GM04503 (cell line): Measurements from ENCODE around the gene FCHSD2.
A peak's percentile ranks its signal among the peaks of the same experiment; 100 is the strongest.

Experiments
- DNase-seq: peaks from one replicate; pipeline ENCODE4 v3.0.0-alpha.2; 2012; ENCODE audit warnings: low read depth

The FCHSD2 gene

DNA sequence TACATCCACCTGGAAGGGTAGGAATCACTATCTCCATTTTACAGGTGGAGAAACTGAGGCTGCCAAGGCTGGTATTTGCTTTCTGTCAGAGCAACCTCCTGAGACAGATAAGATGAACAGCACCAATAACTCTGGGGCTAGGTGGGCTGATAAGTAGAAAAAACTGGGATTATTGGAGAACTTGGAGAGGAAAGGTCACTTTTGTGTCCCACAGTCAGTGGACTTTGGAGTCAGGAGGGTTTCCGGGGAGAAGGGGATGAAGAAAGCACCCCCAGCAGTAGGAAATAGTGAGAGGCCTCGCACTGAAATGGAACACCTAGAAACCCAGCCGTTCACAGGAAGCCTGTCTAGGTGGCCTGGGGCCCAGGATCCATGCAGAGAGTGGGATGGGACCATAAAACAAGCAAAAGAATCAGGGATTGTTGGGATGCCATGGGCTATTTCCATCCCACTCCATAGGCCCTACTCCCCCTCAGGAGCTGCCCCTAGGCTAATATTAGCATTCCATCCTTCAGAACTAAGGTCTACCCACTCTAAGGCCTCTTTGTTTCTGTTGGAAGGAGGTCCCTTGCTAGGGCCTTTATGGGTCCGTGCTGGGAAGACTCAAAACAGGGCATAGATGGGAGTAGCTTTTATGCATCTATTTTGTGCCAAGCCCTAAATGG, 31.0 kb upstream of the FCHSD2 start:
- DNase-seq, result no peak

- no peak for DNase-seq
These were observed 29.5 kb upstream of the FCHSD2 start for GRCh38 chr11:73171436-73172161.

DNA sequence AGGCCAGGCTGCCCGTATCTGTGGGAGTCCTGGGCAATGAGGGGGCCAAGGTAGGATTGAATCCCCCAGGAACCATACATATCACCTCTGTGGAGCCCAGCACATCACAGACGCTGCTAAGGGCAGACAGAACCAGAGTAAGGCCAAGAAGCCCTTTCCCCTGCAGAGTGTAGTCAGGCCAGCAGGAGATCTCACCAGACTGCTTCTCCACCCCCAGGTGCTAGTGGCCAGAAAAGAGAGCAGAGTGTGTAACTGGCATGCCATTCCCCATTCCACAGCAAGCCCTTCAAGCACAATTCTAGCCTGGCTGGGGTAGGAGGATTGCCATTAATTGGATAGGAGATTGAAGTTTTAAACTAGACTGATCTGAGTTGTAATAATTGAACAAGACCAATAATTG, 28.0 kb upstream of the FCHSD2 start:
- no peak for DNase-seq

- DNase-seq, result no peak
These were observed 26.9 kb upstream of the FCHSD2 start for GRCh38 chr11:73168925-73169579.

DNA sequence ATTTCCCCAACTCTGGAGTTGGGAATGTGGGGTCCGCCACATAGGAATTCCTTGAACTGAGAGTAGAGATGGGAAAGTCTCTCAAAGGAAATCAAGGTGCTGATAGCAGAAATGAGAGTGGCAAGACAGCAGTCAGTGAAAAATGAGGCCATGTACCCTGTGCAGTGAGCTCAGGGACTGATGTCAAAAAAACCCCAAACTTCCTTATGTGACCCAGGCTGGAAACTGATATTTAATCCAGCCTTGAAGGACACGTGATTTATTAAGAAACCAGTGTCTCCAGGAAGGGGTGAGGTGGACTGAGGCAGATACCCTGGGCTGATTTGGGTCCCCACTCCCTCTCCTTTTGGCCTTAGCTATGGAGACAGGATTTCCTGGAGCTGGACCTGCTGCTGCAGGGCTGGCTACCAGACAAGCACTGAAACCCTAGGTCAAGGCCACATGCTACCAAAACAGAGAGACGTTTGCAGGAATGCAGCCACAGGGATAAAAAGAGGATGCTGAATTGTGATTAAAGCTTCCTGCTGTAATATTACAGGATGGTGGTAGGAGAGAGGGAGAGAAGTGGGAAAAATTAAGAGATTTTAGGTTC, 25.3 kb upstream of the FCHSD2 start:
- no peak for DNase-seq

DNA sequence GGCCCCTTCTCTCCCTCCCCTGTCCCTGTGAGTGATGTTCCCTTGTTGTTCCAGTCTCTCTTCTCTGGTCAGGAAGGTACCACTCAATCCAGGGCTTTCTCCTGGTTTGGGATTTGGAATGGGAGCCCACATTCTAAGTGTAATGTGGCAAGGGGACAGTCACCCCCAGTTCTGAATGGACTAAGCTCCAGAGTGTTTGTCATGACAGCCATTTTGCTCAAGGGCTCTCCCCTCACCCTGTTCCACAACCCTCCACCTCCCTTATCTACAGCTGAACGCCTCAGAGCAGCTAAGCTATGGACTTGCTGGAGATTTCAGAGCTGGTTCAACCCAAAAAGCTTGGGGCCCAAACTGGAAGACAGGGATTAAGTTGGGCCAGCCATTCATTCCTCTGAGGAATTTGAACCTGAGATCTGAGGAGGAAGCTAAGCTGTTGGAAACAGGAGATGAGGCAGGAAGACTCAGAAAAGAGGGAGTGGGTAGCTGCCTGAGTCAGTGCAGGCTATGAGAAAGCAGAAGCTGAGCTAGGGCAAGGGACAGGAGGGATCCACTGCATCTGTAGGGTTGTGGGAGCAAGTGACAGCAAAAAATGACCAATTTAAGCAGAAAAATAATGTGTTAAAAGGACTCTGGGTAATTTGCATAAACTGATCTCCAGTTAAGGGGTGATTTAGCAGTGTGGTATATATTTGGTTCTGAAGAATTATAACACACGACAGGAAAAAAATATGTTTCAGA, 22.9 kb upstream of the FCHSD2 start:
- DNase-seq, result no peak

DNA sequence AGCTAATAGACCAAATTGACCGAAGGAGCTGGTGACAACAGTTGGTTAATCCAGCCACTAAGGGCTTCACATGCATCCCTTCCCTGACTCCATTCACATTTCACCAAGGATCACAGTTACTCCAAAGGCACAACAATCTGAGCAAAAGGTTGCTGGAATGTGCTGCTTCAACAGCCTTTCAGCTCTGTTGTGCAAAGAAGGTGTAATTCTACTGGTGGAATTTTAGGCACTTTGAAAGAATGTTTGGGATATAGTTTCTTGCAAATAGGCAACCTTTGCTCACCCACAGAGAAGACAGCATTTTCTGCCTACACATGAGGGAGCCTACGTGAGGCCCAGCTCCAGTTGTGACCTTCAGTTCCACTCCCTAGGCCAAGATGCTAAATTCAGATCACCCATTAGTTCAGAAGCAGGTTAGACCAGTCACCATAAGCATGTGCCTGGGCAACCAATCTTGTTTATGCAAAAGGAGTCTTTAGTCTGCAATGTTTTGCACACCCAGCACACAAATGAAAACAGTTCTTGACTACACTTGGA, 21.6 kb upstream of the FCHSD2 start:
- DNase-seq, result no peak

DNA sequence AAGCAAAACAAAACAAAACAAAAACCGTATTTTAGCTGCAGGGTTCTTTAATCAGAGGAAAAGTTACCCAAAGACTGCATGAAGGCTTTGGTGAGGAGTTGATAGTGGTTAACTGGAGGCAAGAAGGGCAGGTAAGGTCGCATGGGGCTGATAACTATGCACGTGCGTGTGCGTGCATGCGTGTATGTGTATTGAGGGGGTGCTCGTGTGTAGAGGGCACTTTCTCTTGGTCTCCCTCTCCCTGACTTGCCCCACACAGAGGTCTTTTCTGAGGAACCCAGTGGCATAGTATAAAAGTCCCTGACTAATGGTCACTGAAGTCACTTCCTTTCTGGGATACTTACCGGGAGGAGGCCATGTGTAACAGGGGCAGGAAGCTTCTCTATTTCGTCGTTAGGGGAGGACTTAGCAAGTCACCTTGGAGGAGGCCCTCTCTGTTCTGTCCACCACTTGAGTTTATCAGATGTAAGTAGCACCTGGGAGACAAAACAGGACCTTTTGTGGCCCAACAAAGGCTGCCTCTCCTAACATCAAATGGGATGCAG, 20.1 kb upstream of the FCHSD2 start:
- DNase-seq, result no peak

DNA sequence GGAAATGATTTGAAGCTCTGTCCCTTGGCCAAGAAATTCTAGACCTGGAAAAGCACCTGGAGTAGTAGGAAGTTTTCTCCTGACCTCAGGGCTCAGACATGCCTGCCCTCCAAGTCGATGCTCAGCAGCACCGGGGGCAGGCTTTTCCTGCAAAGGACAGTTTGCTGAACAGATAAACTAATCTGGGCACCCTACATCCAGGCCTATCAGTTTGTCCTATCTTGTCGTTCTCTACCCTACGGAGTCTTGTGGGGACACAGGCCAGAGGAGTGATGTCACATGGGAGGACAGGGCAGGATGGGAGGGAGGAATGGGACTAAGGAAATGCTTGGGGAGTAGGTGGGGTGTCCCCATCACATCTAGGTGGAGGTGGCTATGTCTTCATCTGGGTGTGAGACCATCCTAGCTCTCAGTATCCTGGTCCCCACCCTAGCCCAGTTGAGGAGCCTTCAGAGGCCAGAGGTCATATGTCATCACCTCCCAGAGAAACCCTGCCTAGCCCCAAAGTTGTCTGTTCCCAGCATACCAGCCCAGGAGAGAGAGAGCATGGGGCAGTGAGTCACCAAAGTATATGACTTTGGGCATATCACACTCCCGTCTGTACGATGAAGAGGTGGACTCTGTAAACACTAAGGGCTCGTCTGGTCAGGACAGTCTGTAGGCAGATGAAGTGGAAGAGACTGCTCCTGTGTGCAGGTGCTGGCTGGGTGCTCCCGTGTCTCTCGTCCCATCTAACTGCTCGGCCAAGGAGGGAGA, 18.1 kb upstream of the FCHSD2 start:
- DNase-seq, result no peak

DNA sequence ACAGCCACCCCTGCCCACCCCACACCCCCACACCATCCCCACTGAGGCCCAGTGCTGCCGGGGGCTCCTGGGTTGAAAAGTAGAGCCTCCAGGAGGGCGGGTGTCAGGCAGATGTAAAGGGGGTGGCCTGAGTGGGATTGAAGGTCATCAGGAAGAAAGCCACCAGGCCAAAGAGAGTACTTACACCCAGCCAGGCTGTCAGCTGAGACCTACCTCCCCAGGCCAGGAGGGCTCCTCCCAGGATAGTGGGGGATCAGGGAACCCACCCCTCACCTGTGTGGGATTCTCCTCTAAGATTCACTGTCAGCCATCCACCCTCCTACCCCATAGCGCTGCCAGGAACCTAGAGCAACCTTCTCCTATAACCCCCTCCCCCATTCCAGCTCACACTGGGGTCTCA, 17.2 kb upstream of the FCHSD2 start:
- no peak for DNase-seq

GRCh38 chr11:73158356-73159051, 16.4 kb upstream of the FCHSD2 start:
- no peak for DNase-seq

GRCh38 chr11:73157101-73158010, 15.2 kb upstream of the FCHSD2 start:
- peak; percentile 56 for DNase-seq

- no peak for DNase-seq
These were observed 14.6 kb upstream of the FCHSD2 start for GRCh38 chr11:73156686-73157085.

- DNase-seq, result no peak
These were observed 14.0 kb upstream of the FCHSD2 start for GRCh38 chr11:73156114-73156513.

DNA sequence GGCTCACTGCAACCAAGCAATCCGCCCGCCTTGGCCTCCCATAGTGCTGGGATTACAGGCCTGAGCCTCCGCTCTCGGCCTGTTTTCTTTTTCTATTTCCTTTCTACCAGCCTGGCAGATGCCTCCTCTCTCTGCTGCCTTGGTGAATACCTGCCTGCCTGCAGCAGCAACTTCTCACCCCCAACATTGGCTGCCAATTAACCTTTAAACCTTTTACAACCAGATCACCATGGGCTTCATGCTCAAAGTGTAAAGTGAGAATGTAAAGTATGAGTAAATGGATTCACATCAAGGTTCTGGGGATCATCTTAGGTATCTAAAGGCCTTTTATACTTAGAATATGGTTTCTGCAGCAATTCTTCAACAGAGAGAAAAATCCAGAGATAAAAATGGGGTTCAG, 13.0 kb upstream of the FCHSD2 start:
- DNase-seq, result no peak

- no peak for DNase-seq
These were observed 12.1 kb upstream of the FCHSD2 start for GRCh38 chr11:73154178-73154577.

- DNase-seq, result no peak
These were observed 10.9 kb upstream of the FCHSD2 start for GRCh38 chr11:73152861-73153483.

GRCh38 chr11:73152086-73152853, 10.2 kb upstream of the FCHSD2 start:
- DNase-seq, result no peak
